Mesendoderm (in vitro differentiated cells): Measurements from ENCODE around the gene QPRT.
A peak's percentile ranks its signal among the peaks of the same experiment; 100 is the strongest.

Experiments
- DNase-seq: peaks from one replicate; pipeline ENCODE4 v3.0.0; 2013
- H2AK5ac ChIP-seq: 2 replicates; pipeline ENCODE4 v1.6.1; 2013; ENCODE audit warnings: low read length, inconsistent platforms
- H2BK120ac ChIP-seq: 2 replicates; pipeline ENCODE4 v1.6.1; 2013; ENCODE audit warnings: low read depth, mild to moderate bottlenecking, low read length, moderate library complexity, mixed read lengths
- H2BK15ac ChIP-seq: replicated peaks from 2 replicates; pipeline ENCODE4 v1.6.1; 2013; ENCODE audit warnings: low read depth, mild to moderate bottlenecking, moderate library complexity
- H2BK5ac ChIP-seq: 2 replicates; pipeline ENCODE4 v1.6.1; 2013; ENCODE audit warnings: low read length, inconsistent platforms
- H3K18ac ChIP-seq: 2 replicates; pipeline ENCODE4 v1.6.1; 2013; ENCODE audit warnings: mild to moderate bottlenecking, low read length, mixed read lengths
- H3K23ac ChIP-seq: one replicate; pipeline ENCODE4 v1.6.1; 2013; ENCODE audit warnings: low read length
- H3K27ac ChIP-seq: 2 replicates; pipeline ENCODE4 v1.5.1; 2013; ENCODE audit warnings: low read depth, mild to moderate bottlenecking, inconsistent platforms, low read length, moderate library complexity
- H3K27me3 ChIP-seq: 2 replicates; pipeline ENCODE4 v1.6.1; 2013; ENCODE audit warnings: low read length, control low read depth, mild to moderate bottlenecking, inconsistent platforms; ENCODE audit not compliant: insufficient read depth, poor library complexity
- H3K36me3 ChIP-seq: 2 replicates; pipeline ENCODE4 v1.6.1; 2013; ENCODE audit warnings: low read length, inconsistent platforms; ENCODE audit not compliant: control insufficient read depth, insufficient read depth
- H3K4ac ChIP-seq: one replicate; pipeline ENCODE4 v1.6.1; 2013; ENCODE audit warnings: low read depth, mild to moderate bottlenecking, low read length, moderate library complexity
- H3K4me1 ChIP-seq: 2 replicates; pipeline ENCODE4 v1.6.1; 2013; ENCODE audit warnings: low read depth, low read length, inconsistent platforms; ENCODE audit not compliant: control insufficient read depth
- H3K4me2 ChIP-seq: 2 replicates; pipeline ENCODE4 v1.6.1; 2013; ENCODE audit warnings: low read length
- H3K4me3 ChIP-seq: 2 replicates; pipeline ENCODE4 v1.5.1; 2013; ENCODE audit warnings: mild to moderate bottlenecking, low read length
- H3K56ac ChIP-seq: one replicate; pipeline ENCODE4 v1.6.1; 2013; ENCODE audit warnings: low read length
- H3K79me1 ChIP-seq: 2 replicates; pipeline ENCODE4 v1.6.1; 2013; ENCODE audit warnings: low read length, inconsistent platforms
- H3K79me2 ChIP-seq: 2 replicates; pipeline ENCODE4 v1.6.1; 2013; ENCODE audit warnings: mild to moderate bottlenecking, low read length; ENCODE audit not compliant: control insufficient read depth, insufficient read depth
- H3K9ac ChIP-seq: 2 replicates; pipeline ENCODE4 v1.6.1; 2013; ENCODE audit warnings: low read length, inconsistent platforms
- H4K5ac ChIP-seq: one replicate; pipeline ENCODE4 v1.6.1; 2013; ENCODE audit warnings: low read length
- H4K8ac ChIP-seq: one replicate; pipeline ENCODE4 v1.6.1; 2013; ENCODE audit warnings: low read depth, mild to moderate bottlenecking, control low read depth, low read length, moderate library complexity
- WGBS: extraction: QIAGEN DNeasy Blood & Tissue Kit; methylation state at CpG from one replicate; pipeline ENCODE4 v1.1.7; 2013; ENCODE audit warnings: low lambda C conversion rate, missing lambda C conversion rate; ENCODE audit not compliant: insufficient coverage; ENCODE audit errors: extremely low coverage; 5-methylcytosine and 5-hydroxymethylcytosine counted together

The QPRT gene

GRCh38 chr16:29699324-29700219 lies 20.6 kb downstream of the QPRT start:
- H2BK15ac ChIP-seq = no peak overlapping the region
- H3K23ac ChIP-seq = no peak overlapping the region
- no peak overlapping the region for H3K4me3 ChIP-seq
- H2BK120ac ChIP-seq = no peak overlapping the region
- H2AK5ac ChIP-seq = no peak overlapping the region
- no peak overlapping the region for H3K18ac ChIP-seq
- H3K4me1 ChIP-seq = no peaks in the 10 kb centered on the region
- H3K4ac ChIP-seq = no peak overlapping the region
- no peak overlapping the region for H3K4me2 ChIP-seq
- no peak for DNase-seq
- peaks cover 3% of the 10 kb centered on the region for H3K36me3 ChIP-seq
- no peaks in the 10 kb centered on the region for H3K79me1 ChIP-seq
- no peak overlapping the region for H4K8ac ChIP-seq
- H3K56ac ChIP-seq = no peak overlapping the region
- H3K79me2 ChIP-seq = no peaks in the 10 kb centered on the region
- H4K5ac ChIP-seq = no peak overlapping the region
- no peak overlapping the region for H3K27ac ChIP-seq
- H2BK5ac ChIP-seq = no peak overlapping the region
- WGBS = no CpG with 5 or more reads among the region's 11 CpGs
- no peak overlapping the region for H3K9ac ChIP-seq
- H3K27me3 ChIP-seq = no peaks in the 10 kb centered on the region

GRCh38 chr16:29700253-29700987 lies 21.4 kb downstream of the QPRT start:
- H3K79me2 ChIP-seq = no peaks in the 10 kb centered on the region
- H3K4me1 ChIP-seq = no peaks in the 10 kb centered on the region
- H3K27me3 ChIP-seq = no peaks in the 10 kb centered on the region
- H3K9ac ChIP-seq = peak overlapping the region; percentile 35
- H3K36me3 ChIP-seq = peaks cover 3% of the 10 kb centered on the region
- no peak overlapping the region for H3K18ac ChIP-seq
- no peak overlapping the region for H4K5ac ChIP-seq
- H4K8ac ChIP-seq = no peak overlapping the region
- WGBS = no CpG with 5 or more reads among the region's 14 CpGs
- H3K4me3 ChIP-seq = no peak overlapping the region
- peak overlapping the region; percentile 44 for H3K56ac ChIP-seq
- no peaks in the 10 kb centered on the region for H3K79me1 ChIP-seq
- H2BK15ac ChIP-seq = no peak overlapping the region
- no peak overlapping the region for H3K23ac ChIP-seq
- no peak overlapping the region for H3K4ac ChIP-seq
- no peak overlapping the region for H2AK5ac ChIP-seq
- DNase-seq = peak; percentile 91
- no peak overlapping the region for H2BK5ac ChIP-seq
- H3K4me2 ChIP-seq = no peak overlapping the region
- no peak overlapping the region for H2BK120ac ChIP-seq
- H3K27ac ChIP-seq = no peak overlapping the region

GRCh38 chr16:29701214-29701555 lies 22.2 kb downstream of the QPRT start:
- no peak overlapping the region for H2AK5ac ChIP-seq
- no peak overlapping the region for H3K18ac ChIP-seq
- H4K5ac ChIP-seq = no peak overlapping the region
- WGBS = no CpG with 5 or more reads among the region's 5 CpGs
- H3K27me3 ChIP-seq = no peaks in the 10 kb centered on the region
- H3K4me2 ChIP-seq = no peak overlapping the region
- no peak overlapping the region for H3K56ac ChIP-seq
- H2BK120ac ChIP-seq = no peak overlapping the region
- DNase-seq = no peak
- H3K79me2 ChIP-seq = no peaks in the 10 kb centered on the region
- no peak overlapping the region for H3K4ac ChIP-seq
- H3K36me3 ChIP-seq = peaks cover 3% of the 10 kb centered on the region
- no peak overlapping the region for H3K23ac ChIP-seq
- H2BK15ac ChIP-seq = no peak overlapping the region
- H3K4me3 ChIP-seq = no peak overlapping the region
- H3K27ac ChIP-seq = no peak overlapping the region
- H4K8ac ChIP-seq = no peak overlapping the region
- no peak overlapping the region for H2BK5ac ChIP-seq
- no peaks in the 10 kb centered on the region for H3K4me1 ChIP-seq
- no peaks in the 10 kb centered on the region for H3K79me1 ChIP-seq
- no peak overlapping the region for H3K9ac ChIP-seq

- H3K9ac ChIP-seq = no peak overlapping the region
- H3K56ac ChIP-seq = no peak overlapping the region
- H3K18ac ChIP-seq = no peak overlapping the region
- H3K4ac ChIP-seq = no peak overlapping the region
- no peaks in the 10 kb centered on the region for H3K4me1 ChIP-seq
- no peak for DNase-seq
- H2BK15ac ChIP-seq = no peak overlapping the region
- H2AK5ac ChIP-seq = no peak overlapping the region
- H3K36me3 ChIP-seq = peaks cover 2% of the 10 kb centered on the region
- WGBS = no CpG with 5 or more reads among the region's 13 CpGs
- no peak overlapping the region for H3K4me3 ChIP-seq
- H3K79me1 ChIP-seq = no peaks in the 10 kb centered on the region
- H4K8ac ChIP-seq = no peak overlapping the region
- H3K4me2 ChIP-seq = no peak overlapping the region
- H3K27ac ChIP-seq = no peak overlapping the region
- no peak overlapping the region for H2BK5ac ChIP-seq
- H3K23ac ChIP-seq = no peak overlapping the region
- no peak overlapping the region for H4K5ac ChIP-seq
- no peaks in the 10 kb centered on the region for H3K27me3 ChIP-seq
- no peak overlapping the region for H2BK120ac ChIP-seq
- H3K79me2 ChIP-seq = no peaks in the 10 kb centered on the region
Observed at GRCh38 chr16:29702269-29702668, 23.3 kb downstream of the QPRT start.

- Histone ChIP-seq H3K27ac (no peak overlapping the region), H2BK120ac (no peak overlapping the region), H2AK5ac (no peak overlapping the region), H2BK15ac (no peak overlapping the region), H3K79me1 (no peaks in the 10 kb centered on the region), H3K23ac (no peak overlapping the region), H4K8ac (no peak overlapping the region), H3K4me1 (no peaks in the 10 kb centered on the region), H3K27me3 (no peaks in the 10 kb centered on the region), H3K56ac (no peak overlapping the region), H4K5ac (no peak overlapping the region), H3K9ac (no peak overlapping the region), H3K36me3 (no peaks in the 10 kb centered on the region), H3K79me2 (no peaks in the 10 kb centered on the region), H3K4me3 (no peak overlapping the region), H2BK5ac (no peak overlapping the region), H3K4ac (no peak overlapping the region), H3K4me2 (no peak overlapping the region), H3K18ac (no peak overlapping the region)
- DNase-seq = no peak
- no CpG with 5 or more reads among the region's 2 CpGs for WGBS
Observed at GRCh38 chr16:29705030-29705429, 26.1 kb downstream of the QPRT start.
